Neural progenitor cell (in vitro differentiated cells): Measurements from ENCODE around the gene CHD5.

Source experiments
- CTCF ChIP-seq: fragments of 200-600 bp; sonication (generic); IDR thresholded peaks from 2 replicates; pipeline ENCODE4 v1.5.1; 2017; ENCODE audit warnings: antibody characterized with exemption, mild to moderate bottlenecking
- EZH2phosphoT487 ChIP-seq: fragments of 200-600 bp; sonication (generic); IDR thresholded peaks from 2 replicates; pipeline ENCODE4 v1.6.1; 2017; ENCODE audit warnings: antibody characterized with exemption

DNA sequence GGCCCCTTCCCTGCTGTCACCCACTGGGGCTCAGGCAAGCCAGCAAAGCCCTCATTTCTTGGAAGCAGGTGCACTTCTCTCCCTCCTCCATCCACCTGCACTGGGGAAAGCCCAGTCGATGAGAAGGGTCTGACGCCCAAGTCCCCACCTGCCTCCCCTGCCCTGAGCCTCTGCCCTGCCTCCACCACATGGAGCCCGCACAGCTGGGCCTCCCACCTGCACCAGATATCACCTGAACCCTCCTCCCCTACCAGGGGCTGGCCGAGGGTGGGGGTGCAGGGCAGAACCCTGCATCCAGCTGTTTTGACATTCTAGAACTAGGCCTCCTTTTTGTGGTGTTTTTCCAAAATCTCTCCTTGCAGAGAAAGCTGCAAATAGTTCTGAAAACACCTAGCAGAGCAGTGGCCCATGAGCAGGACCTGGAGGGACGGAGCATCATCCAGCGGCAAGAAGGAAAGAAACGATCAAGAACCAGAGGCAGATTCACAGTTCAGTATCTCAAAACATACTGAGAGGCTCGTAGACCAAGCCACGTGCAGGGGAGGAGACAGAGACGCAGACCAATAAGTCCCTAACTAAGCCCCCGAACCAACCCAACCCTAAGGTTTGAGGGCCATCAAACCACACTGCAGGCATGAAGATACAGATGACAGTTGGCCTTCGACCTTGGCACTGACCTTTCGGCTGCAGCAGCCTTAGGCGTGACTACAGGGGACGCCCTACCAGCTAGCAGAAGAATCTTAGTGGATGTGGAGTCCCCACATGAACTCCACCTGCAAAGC is 16.7 kb downstream of the CHD5 start:
- no peak for TF ChIP-seq CTCF
- TF ChIP-seq EZH2phosphoT487, result no peak
